HT-29 (cell line): ENCODE measurements around the gene NLN. TPM values are rescaled to one million over a fixed set of nuclear protein-coding genes. Genes with fewer than 3 reads are reported as not detected.
"Not testable (repeated sequence)": the region's sequence is repeated elsewhere in the genome, so short reads cannot be mapped to it uniquely, and the experiment has no call there.

Experiments used
- DNase-seq: peaks from one replicate; pipeline ENCODE4 v3.0.0-alpha.2; 2015; ENCODE audit warnings: low spot score
- total RNA-seq: library from RNA; depleted of rRNA; stranded (reverse); fragments of >200 nt; shearing (Covaris generic); gene quantifications from 2 replicates; pipeline ENCODE4 v1.2.3, GENCODE V29; 2014

The NLN gene
- total RNA-seq, 1 experiment from 2014 or later = 22.8 TPM

- no peak for DNase-seq
Observed at GRCh38 chr5:65832152-65832551, 110.1 kb downstream of the NLN start.

- no peak for DNase-seq
Observed at GRCh38 chr5:65832603-65833228, 110.7 kb downstream of the NLN start.

- DNase-seq = no peak
Observed at GRCh38 chr5:65833780-65834179, 111.8 kb downstream of the NLN start.

- no peak for DNase-seq
Observed at GRCh38 chr5:65834306-65834705, 112.3 kb downstream of the NLN start.

GRCh38 chr5:65835191-65835590, 113.2 kb downstream of the NLN start:
- no peak for DNase-seq

- DNase-seq = no peak
Observed at GRCh38 chr5:65837139-65837538, 115.1 kb downstream of the NLN start.

GRCh38 chr5:65839170-65839569, 117.2 kb downstream of the NLN start:
- not testable (repeated sequence) for DNase-seq

- DNase-seq = no peak
Observed at GRCh38 chr5:65840071-65840470, 118.1 kb downstream of the NLN start.

- not testable (repeated sequence) for DNase-seq
Observed at GRCh38 chr5:65844763-65845162, 122.8 kb downstream of the NLN start.

GRCh38 chr5:65846101-65846500, 124.1 kb downstream of the NLN start:
- DNase-seq = no peak

GRCh38 chr5:65847019-65847418, 125.0 kb downstream of the NLN start:
- not testable (repeated sequence) for DNase-seq

- not testable (repeated sequence) for DNase-seq
Observed at GRCh38 chr5:65849918-65850317, 127.9 kb downstream of the NLN start.

GRCh38 chr5:65854925-65855324, 132.9 kb downstream of the NLN start:
- DNase-seq = no peak

- DNase-seq = no peak
Observed at GRCh38 chr5:65855766-65856315, 133.8 kb downstream of the NLN start.

- DNase-seq = no peak
Observed at GRCh38 chr5:65856520-65856919, 134.5 kb downstream of the NLN start.

GRCh38 chr5:65858316-65858715, 136.3 kb downstream of the NLN start:
- no peak for DNase-seq

- no peak for DNase-seq
Observed at GRCh38 chr5:65861830-65862241, 139.8 kb downstream of the NLN start.

- no peak for DNase-seq
Observed at GRCh38 chr5:65862384-65862783, 140.4 kb downstream of the NLN start.

- DNase-seq = no peak
Observed at GRCh38 chr5:65863747-65864146, 141.7 kb downstream of the NLN start.

GRCh38 chr5:65866837-65867521, 145.0 kb downstream of the NLN start:
- DNase-seq = no peak

- no peak for DNase-seq
Observed at GRCh38 chr5:65867542-65868195, 145.7 kb downstream of the NLN start.

- DNase-seq = no peak
Observed at GRCh38 chr5:65868509-65868908, 146.5 kb downstream of the NLN start.

GRCh38 chr5:65871182-65871581, 149.2 kb downstream of the NLN start:
- DNase-seq = no peak
